ENCODE results near the gene SLC30A3.

Gene SLC30A3

DNA sequence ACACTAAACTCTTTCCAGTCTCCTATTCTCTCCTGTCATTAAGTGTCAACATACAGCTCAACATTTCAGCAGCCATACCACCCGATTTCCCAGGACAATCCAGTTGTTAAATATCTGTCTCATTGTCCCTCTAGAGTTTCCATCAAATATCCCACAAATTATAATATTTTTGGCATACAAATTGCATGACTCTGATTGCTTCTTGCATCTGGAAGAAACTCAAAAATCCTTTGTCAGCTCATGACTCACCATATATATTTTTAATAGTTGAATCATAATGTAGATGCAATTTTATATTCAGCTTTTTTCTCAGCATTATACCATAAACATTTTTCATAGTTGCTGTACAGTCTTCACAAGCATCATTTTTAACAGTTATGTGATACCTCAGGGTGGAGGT is 7.2 kb downstream of the SLC30A3 start:
- Mint-ChIP-seq H3K4me3 (no peak overlapping the region), H3K9me3 (no peaks in the 10 kb centered on the region), H3K27ac (no peak overlapping the region), H3K36me3 (no peaks in the 10 kb centered on the region), H3K4me1 (peaks cover under 1% of the 10 kb centered on the region)
- DNase-seq (ENCODE audit: low spot score in 2 of 2) (no peak), ATAC-seq (no peak)

- DNase-seq (ENCODE audit: low spot score in 2 of 2) (no peak), ATAC-seq (no peak)
- H3K9me3 Mint-ChIP-seq, result no peaks in the 10 kb centered on the region
- H3K36me3 Mint-ChIP-seq, result no peaks in the 10 kb centered on the region
- H3K4me1 Mint-ChIP-seq, result no peaks in the 10 kb centered on the region
- H3K4me3 Mint-ChIP-seq, result no peak overlapping the region
- H3K27ac Mint-ChIP-seq, result no peak overlapping the region
Measured at GRCh38 chr2:27255187-27255586, 7.7 kb downstream of the SLC30A3 start.

- H3K4me3 Mint-ChIP-seq, result no peak overlapping the region
- ATAC-seq, result no peak
- no peaks in the 10 kb centered on the region for H3K4me1 Mint-ChIP-seq
- peaks cover 6% of the 10 kb centered on the region for H3K36me3 Mint-ChIP-seq
- H3K27ac Mint-ChIP-seq, result no peak overlapping the region
- H3K9me3 Mint-ChIP-seq, result no peaks in the 10 kb centered on the region
- no peak for DNase-seq (ENCODE audit: low spot score in 2 of 2)
Measured at GRCh38 chr2:27251766-27252165, 11.1 kb downstream of the SLC30A3 start.

- Mint-ChIP-seq H3K9me3 (no peaks in the 10 kb centered on the region), H3K36me3 (peaks cover 6% of the 10 kb centered on the region), H3K4me1 (no peaks in the 10 kb centered on the region), H3K27ac (no peak overlapping the region), H3K4me3 (no peak overlapping the region)
- DNase-seq (ENCODE audit: low spot score in 2 of 2) (no peak), ATAC-seq (no peak)
Measured at GRCh38 chr2:27250652-27251379, 12.0 kb downstream of the SLC30A3 start.

DNA sequence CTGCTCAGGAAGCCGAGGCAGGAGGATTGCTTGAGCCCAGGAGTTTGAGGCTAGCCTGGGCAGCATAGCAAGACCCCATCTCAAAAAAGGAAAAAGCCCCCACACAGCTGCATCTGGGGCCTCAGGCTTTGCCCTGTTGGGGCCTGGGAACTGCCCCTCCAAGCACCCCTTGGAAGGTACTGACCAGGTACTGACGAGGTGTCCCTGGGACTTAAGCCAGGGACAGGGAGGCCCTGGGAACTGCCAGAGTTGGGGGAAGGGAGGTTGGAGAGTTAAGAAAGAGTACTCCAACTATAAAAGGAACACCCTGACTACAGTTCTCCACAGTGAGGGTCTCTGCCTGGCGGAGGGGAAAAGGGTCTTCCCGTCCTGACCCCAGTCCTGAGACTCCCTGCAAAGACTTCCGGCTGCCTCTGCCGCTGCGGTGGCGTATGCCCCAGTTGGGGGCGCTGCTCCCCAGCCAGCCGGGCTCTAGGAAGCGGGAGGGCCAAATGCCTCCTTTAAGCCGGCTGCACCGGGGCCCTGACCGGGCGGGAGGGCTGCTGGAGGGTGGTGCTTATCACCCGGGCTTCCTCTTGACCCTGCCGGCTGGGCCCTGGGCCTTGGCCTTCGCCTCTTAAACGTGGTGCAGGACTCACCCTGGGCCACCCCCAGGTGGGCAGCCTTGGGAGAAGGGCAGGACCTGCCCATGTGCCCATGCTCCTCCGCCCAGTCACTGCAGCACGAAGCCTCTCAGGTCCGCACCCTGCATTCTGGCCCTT is 12.8 kb downstream of the SLC30A3 start:
- Mint-ChIP-seq H3K27ac (no peak overlapping the region), H3K4me3 (no peak overlapping the region), H3K9me3 (no peaks in the 10 kb centered on the region), H3K36me3 (peaks cover 6% of the 10 kb centered on the region), H3K4me1 (no peaks in the 10 kb centered on the region)
- ATAC-seq (peak; percentile 85), DNase-seq (ENCODE audit: low spot score in 2 of 2) (peak; percentile 48 to 74)

GRCh38 chr2:27249159-27249890 is 13.5 kb downstream of the SLC30A3 start:
- Mint-ChIP-seq H3K36me3 (peaks cover 6% of the 10 kb centered on the region), H3K27ac (no peak overlapping the region), H3K4me3 (no peak overlapping the region), H3K4me1 (no peaks in the 10 kb centered on the region), H3K9me3 (no peaks in the 10 kb centered on the region)
- no peak for DNase-seq (ENCODE audit: low spot score in 2 of 2)
- no peak for ATAC-seq

GRCh38 chr2:27247893-27248292 is 15.0 kb downstream of the SLC30A3 start:
- DNase-seq (ENCODE audit: low spot score in 2 of 2) (no peak), ATAC-seq (no peak)
- no peaks in the 10 kb centered on the region for H3K4me1 Mint-ChIP-seq
- H3K9me3 Mint-ChIP-seq, result no peaks in the 10 kb centered on the region
- H3K27ac Mint-ChIP-seq, result no peak overlapping the region
- H3K36me3 Mint-ChIP-seq, result peaks cover 20% of the 10 kb centered on the region
- H3K4me3 Mint-ChIP-seq, result no peak overlapping the region

DNA sequence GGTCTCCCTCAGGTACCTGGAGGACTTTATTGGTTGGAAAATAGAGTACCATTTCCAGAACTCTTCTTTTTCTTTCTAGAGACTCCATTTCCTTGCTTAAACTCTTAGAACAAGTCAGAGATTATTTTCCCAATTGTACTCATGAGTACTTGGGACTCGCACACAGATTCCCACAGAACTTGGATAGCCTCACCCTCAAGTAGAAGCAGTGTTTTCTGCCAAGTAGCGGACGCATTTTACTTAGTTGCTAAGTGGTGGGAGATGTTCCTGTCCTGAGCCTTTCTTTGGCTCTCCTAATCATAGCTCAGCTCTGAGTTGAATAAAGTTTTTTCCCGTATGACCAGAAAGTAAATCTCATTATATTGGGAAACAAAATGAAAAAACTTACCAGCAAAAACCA is 17.2 kb downstream of the SLC30A3 start:
- no peak overlapping the region for H3K27ac Mint-ChIP-seq
- H3K9me3 Mint-ChIP-seq, result no peaks in the 10 kb centered on the region
- H3K4me1 Mint-ChIP-seq, result peaks cover 10% of the 10 kb centered on the region
- DNase-seq (ENCODE audit: low spot score in 2 of 2) (no peak), ATAC-seq (no peak)
- no peak overlapping the region for H3K4me3 Mint-ChIP-seq
- peaks cover 43% of the 10 kb centered on the region for H3K36me3 Mint-ChIP-seq

DNA sequence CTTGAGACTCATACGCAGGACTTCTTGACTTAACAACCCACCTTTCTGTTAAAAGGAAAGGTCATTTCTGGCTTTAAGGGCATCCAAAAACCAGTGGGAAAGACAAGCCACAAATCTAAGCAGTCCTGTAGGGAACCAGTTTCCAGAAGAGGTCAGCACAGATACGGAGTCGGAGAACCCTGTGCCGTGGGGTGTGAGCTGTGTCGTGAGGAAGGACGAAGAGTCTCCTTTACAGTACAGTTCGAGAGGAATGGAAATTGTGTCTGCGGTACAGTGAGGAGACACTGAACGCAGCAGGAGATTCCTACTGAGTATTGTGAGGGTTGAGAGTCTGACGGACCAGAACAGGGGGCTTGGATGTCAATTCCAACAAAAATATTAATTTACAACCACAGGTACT is 17.7 kb downstream of the SLC30A3 start:
- Mint-ChIP-seq H3K36me3 (peaks cover 48% of the 10 kb centered on the region), H3K9me3 (no peaks in the 10 kb centered on the region), H3K4me1 (peaks cover 10% of the 10 kb centered on the region), H3K4me3 (no peak overlapping the region), H3K27ac (no peak overlapping the region)
- ATAC-seq (no peak), DNase-seq (ENCODE audit: low spot score in 2 of 2) (no peak)

- DNase-seq (ENCODE audit: low spot score in 2 of 2) (no peak), ATAC-seq (no peak)
- Mint-ChIP-seq H3K4me1 (peaks cover 10% of the 10 kb centered on the region), H3K36me3 (peaks cover 62% of the 10 kb centered on the region), H3K9me3 (no peaks in the 10 kb centered on the region), H3K4me3 (no peak overlapping the region), H3K27ac (no peak overlapping the region)
Measured at GRCh38 chr2:27243391-27244130, 19.3 kb downstream of the SLC30A3 start.

DNA sequence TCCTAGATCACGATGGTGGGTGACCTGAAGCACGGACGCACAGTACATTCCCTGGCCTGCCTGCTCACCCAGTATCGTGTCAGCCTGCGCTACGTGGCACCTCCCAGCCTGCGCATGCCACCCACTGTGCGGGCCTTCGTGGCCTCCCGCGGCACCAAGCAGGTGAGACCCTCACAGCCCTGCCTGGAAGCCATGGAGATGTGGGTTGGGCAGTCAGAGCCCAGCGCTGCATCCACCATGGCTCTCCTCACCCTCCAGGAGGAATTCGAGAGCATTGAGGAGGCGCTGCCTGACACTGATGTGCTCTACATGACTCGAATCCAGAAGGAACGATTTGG is 20.3 kb downstream of the SLC30A3 start:
- Mint-ChIP-seq H3K4me1 (peaks cover 10% of the 10 kb centered on the region), H3K4me3 (no peak overlapping the region), H3K27ac (peak overlapping the region; percentile 61), H3K9me3 (no peaks in the 10 kb centered on the region), H3K36me3 (peaks cover 67% of the 10 kb centered on the region)
- no peak for ATAC-seq
- DNase-seq (ENCODE audit: low spot score in 2 of 2), result no peak

GRCh38 chr2:27241761-27242613 is 20.9 kb downstream of the SLC30A3 start:
- Mint-ChIP-seq H3K27ac (peak overlapping the region; percentile 61), H3K36me3 (peaks cover 73% of the 10 kb centered on the region), H3K4me1 (peaks cover 10% of the 10 kb centered on the region), H3K4me3 (no peak overlapping the region), H3K9me3 (no peaks in the 10 kb centered on the region)
- no peak for DNase-seq (ENCODE audit: low spot score in 2 of 2)
- ATAC-seq, result no peak

- Mint-ChIP-seq H3K4me3 (no peak overlapping the region), H3K4me1 (peaks cover 10% of the 10 kb centered on the region), H3K9me3 (no peaks in the 10 kb centered on the region), H3K27ac (no peak overlapping the region), H3K36me3 (peaks cover 89% of the 10 kb centered on the region)
- DNase-seq (ENCODE audit: low spot score in 2 of 2) (no peak), ATAC-seq (no peak)
Measured at GRCh38 chr2:27240406-27240805, 22.4 kb downstream of the SLC30A3 start.

- peaks cover 10% of the 10 kb centered on the region for H3K4me1 Mint-ChIP-seq
- no peak for DNase-seq (ENCODE audit: low spot score in 2 of 2)
- no peaks in the 10 kb centered on the region for H3K9me3 Mint-ChIP-seq
- peaks cover 100% of the 10 kb centered on the region for H3K36me3 Mint-ChIP-seq
- H3K27ac Mint-ChIP-seq, result no peak overlapping the region
- no peak for ATAC-seq
- no peak overlapping the region for H3K4me3 Mint-ChIP-seq
Measured at GRCh38 chr2:27238976-27239375, 23.9 kb downstream of the SLC30A3 start.

All from stimulated activated effector memory CD8-positive, alpha-beta T cell treated with anti-CD3 and anti-CD28 coated beads, Interleukin-12 subunit alpha, Interleukin-12 subunit beta, amount 100 ng/mL, for 72 hours (primary cell).